Suprapubic skin (tissue), 4 donors: ENCODE data around the gene CDK18.

Source experiments
- CTCF ChIP-seq, 2 donors: fragments of 200-600 bp in 1 of 2; fragments of 450-650 bp in 1 of 2; sonication (generic) in 1 of 2; IDR thresholded peaks; one replicate each; pipeline ENCODE4 v1.5.1; 2016 to 2019; ENCODE audit warnings: antibody characterized with exemption in 2 of 2, mild to moderate bottlenecking in 1 of 2, moderate library complexity in 1 of 2
- EP300 ChIP-seq: sonication (generic); formaldehyde crosslinking; IDR thresholded peaks from one replicate; pipeline ENCODE4 v1.6.1; 2017; ENCODE audit warnings: antibody characterized with exemption
- POLR2A ChIP-seq, 2 donors: fragments of 450-650 bp; IDR thresholded peaks; one replicate each; pipeline ENCODE4 v1.6.1; 2017; ENCODE audit warnings: antibody characterized with exemption in 2 of 2, mild to moderate bottlenecking in 2 of 2, moderate library complexity in 2 of 2
- POLR2AphosphoS5 ChIP-seq, 3 donors: sonication (generic); formaldehyde crosslinking; IDR thresholded peaks; one replicate each; pipeline ENCODE4 v1.6.1; 2017; ENCODE audit warnings: antibody characterized with exemption in 3 of 3

- TF ChIP-seq CTCF (IDR thresholded peaks at IDR 0.05) (no peak), POLR2A (IDR thresholded peaks at IDR 0.05) (no peak), POLR2AphosphoS5 (IDR thresholded peaks at IDR 0.05) (no peak), EP300 (no peak)
Observed at GRCh38 chr1:205476648-205477047, 27.8 kb upstream of the CDK18 start.
